HFFc6 (cell line): ENCODE measurements around the gene TFDP2. TPM values are rescaled to one million over a fixed set of nuclear protein-coding genes. Genes with fewer than 3 reads are reported as not detected.
A peak's percentile ranks its signal among the peaks of the same experiment; 100 is the strongest.
"Not testable (repeated sequence)": the region's sequence is repeated elsewhere in the genome, so short reads cannot be mapped to it uniquely, and the experiment has no call there.

Experiments used
- DNase-seq: peaks from one replicate; pipeline ENCODE4 v3.0.0-alpha.2; 2018
- H3K27ac Mint-ChIP-seq: 2 replicates; pipeline ENCODE4 v1.8.0; 2020; ENCODE audit warnings: mild to moderate bottlenecking, mixed read lengths
- H3K27me3 Mint-ChIP-seq: 2 replicates; pipeline ENCODE4 v1.8.0; 2021; ENCODE audit warnings: mild to moderate bottlenecking, moderate library complexity, mixed read lengths; ENCODE audit not compliant: insufficient read depth
- H3K36me3 Mint-ChIP-seq: 2 replicates; pipeline ENCODE4 v1.8.0; 2021; ENCODE audit warnings: low read depth, mixed read lengths
- H3K4me1 Mint-ChIP-seq: 2 replicates; pipeline ENCODE4 v1.8.0; 2020; ENCODE audit warnings: low read depth, mixed read lengths
- H3K4me3 Mint-ChIP-seq: 2 replicates; pipeline ENCODE4 v1.8.0; 2020; ENCODE audit warnings: mild to moderate bottlenecking, moderate library complexity, mixed read lengths
- H3K9me3 Mint-ChIP-seq: 2 replicates; pipeline ENCODE4 v1.8.0; 2020; ENCODE audit warnings: mild to moderate bottlenecking, mixed read lengths
- total RNA-seq, 6 experiments: library from RNA; stranded (reverse); fragmentation: NEBNext Ultra II Directional; extraction: Animal tissue kit (Norgen Biotek cat#: 25700); gene quantifications; 2 replicates in 1 of 6; 3 replicates in 5 of 6; pipeline ENCODE4 v1.2.3, GENCODE V29; 2021
- TF ChIP-seq, protein P1 (sequence below): fragments of 200-600 bp; sonication (generic); IDR thresholded peaks from 2 replicates; pipeline ENCODE4 v1.5.0; 2021; ENCODE audit warnings: antibody characterized with exemption, mild to moderate bottlenecking

The TFDP2 gene
- total RNA-seq, 6 experiments from 2014 or later: 22.0 to 34.1 (median 27.6) TPM

DNA sequence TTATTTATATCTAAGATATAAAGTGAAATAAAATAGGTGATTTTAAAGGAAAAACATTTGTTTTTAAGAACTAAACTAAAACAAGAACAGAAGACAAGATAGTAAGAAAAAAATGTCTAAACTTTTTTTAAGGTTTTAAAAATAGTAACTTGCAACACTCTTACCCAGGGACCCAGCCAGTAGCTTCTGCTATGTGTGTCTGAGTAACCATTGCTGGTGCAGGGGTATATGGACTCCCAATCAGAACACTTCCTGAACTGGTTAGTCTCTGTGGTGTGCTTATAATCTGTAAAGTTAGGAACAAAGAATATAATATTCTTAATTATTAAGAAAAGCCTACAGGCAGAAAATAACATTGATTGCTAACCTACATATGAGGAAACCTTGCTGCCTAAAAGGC is 154.5 kb downstream of the TFDP2 start:
- TF ChIP-seq, protein P1, sequence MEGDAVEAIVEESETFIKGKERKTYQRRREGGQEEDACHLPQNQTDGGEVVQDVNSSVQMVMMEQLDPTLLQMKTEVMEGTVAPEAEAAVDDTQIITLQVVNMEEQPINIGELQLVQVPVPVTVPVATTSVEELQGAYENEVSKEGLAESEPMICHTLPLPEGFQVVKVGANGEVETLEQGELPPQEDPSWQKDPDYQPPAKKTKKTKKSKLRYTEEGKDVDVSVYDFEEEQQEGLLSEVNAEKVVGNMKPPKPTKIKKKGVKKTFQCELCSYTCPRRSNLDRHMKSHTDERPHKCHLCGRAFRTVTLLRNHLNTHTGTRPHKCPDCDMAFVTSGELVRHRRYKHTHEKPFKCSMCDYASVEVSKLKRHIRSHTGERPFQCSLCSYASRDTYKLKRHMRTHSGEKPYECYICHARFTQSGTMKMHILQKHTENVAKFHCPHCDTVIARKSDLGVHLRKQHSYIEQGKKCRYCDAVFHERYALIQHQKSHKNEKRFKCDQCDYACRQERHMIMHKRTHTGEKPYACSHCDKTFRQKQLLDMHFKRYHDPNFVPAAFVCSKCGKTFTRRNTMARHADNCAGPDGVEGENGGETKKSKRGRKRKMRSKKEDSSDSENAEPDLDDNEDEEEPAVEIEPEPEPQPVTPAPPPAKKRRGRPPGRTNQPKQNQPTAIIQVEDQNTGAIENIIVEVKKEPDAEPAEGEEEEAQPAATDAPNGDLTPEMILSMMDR: no peak
- no peak overlapping the region for H3K4me3 Mint-ChIP-seq
- no peak overlapping the region for H3K27ac Mint-ChIP-seq
- no peaks in the 10 kb centered on the region; the same call in 1 of the 2 replicates for H3K27me3 Mint-ChIP-seq
- no peaks in the 10 kb centered on the region for H3K9me3 Mint-ChIP-seq
- no peak for DNase-seq
- peaks cover 18% of the 10 kb centered on the region for H3K4me1 Mint-ChIP-seq
- H3K36me3 Mint-ChIP-seq: no peaks in the 10 kb centered on the region

DNA sequence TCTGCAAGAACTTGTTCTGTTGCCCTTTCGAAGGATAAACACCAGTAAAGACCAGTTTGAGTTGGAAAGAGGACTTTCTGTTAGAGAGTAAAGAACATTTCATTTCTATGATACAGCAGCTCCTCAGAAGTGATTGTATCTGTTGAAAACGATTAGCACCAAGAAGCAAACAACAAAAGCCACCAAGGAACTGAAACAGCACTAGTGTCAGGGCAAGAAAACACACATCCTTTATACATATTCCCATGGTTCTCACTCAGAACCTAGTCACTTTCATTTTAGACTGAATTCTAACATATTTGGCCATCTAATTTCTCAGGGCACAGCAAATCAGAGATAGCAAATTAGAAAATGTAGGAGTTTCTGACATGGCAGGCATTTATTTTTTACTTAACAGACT is 156.8 kb downstream of the TFDP2 start:
- H3K4me1 Mint-ChIP-seq: peaks cover 13% of the 10 kb centered on the region
- H3K9me3 Mint-ChIP-seq: no peaks in the 10 kb centered on the region
- H3K36me3 Mint-ChIP-seq: no peaks in the 10 kb centered on the region; the same call in 1 of the 2 replicates
- TF ChIP-seq, protein P1: no peak
- H3K4me3 Mint-ChIP-seq: no peak overlapping the region
- no peaks in the 10 kb centered on the region for H3K27me3 Mint-ChIP-seq
- DNase-seq: no peak
- no peak overlapping the region for H3K27ac Mint-ChIP-seq

- Mint-ChIP-seq H3K36me3 (no peaks in the 10 kb centered on the region; the same call in 1 of the 2 replicates), H3K4me1 (no peaks in the 10 kb centered on the region), H3K4me3 (no peak overlapping the region), H3K9me3 (no peaks in the 10 kb centered on the region), H3K27me3 (no peaks in the 10 kb centered on the region; the same call in 1 of the 2 replicates), H3K27ac (no peak overlapping the region)
- no peak for DNase-seq
- TF ChIP-seq, protein P1: no peak
These were observed 162.7 kb downstream of the TFDP2 start for GRCh38 chr3:141986548-141987107.

GRCh38 chr3:141981084-141981483 is 168.3 kb downstream of the TFDP2 start:
- H3K4me1 Mint-ChIP-seq: peaks cover 18% of the 10 kb centered on the region
- no peaks in the 10 kb centered on the region for H3K9me3 Mint-ChIP-seq
- no peaks in the 10 kb centered on the region; the same call in 1 of the 2 replicates for H3K27me3 Mint-ChIP-seq
- H3K27ac Mint-ChIP-seq: no peak overlapping the region
- H3K36me3 Mint-ChIP-seq: no peaks in the 10 kb centered on the region
- no peak for DNase-seq
- H3K4me3 Mint-ChIP-seq: no peak overlapping the region
- TF ChIP-seq, protein P1: no peak

GRCh38 chr3:141979050-141979671 is 170.2 kb downstream of the TFDP2 start:
- peak; percentile 90 for DNase-seq
- no peaks in the 10 kb centered on the region; the same call in 1 of the 2 replicates for H3K27me3 Mint-ChIP-seq
- H3K4me1 Mint-ChIP-seq: peaks cover 18% of the 10 kb centered on the region

GRCh38 chr3:141974777-141975176 is 174.6 kb downstream of the TFDP2 start:
- H3K27ac Mint-ChIP-seq, DNase-seq, H3K9me3 Mint-ChIP-seq, H3K4me3 Mint-ChIP-seq, H3K36me3 Mint-ChIP-seq, H3K27me3 Mint-ChIP-seq: not testable (repeated sequence)
- H3K4me1 Mint-ChIP-seq: peaks cover 16% of the 10 kb centered on the region

More at GRCh38 chr3:141979050-141979671, 170.2 kb downstream of the TFDP2 start:
- Mint-ChIP-seq H3K4me3 (no peak overlapping the region), H3K27ac (peak overlapping the region; percentile 70), H3K9me3 (no peaks in the 10 kb centered on the region), H3K36me3 (no peaks in the 10 kb centered on the region)
- TF ChIP-seq, protein P1: no peak
